DND-41 (cell line): ENCODE measurements around the gene TMEM178B.

Source experiments
- ATAC-seq: fragments of 200-7000 bp; cut with Tn5 transposase; 3 replicates; pipeline ENCODE4 v1.9.1; 2021; ENCODE audit warnings: low read depth; ENCODE audit not compliant: insufficient read depth
- DNase-seq: peaks from one replicate; pipeline ENCODE4 v3.0.0-alpha.2; 2020
- H2AFZ ChIP-seq: 2 replicates; pipeline ENCODE4 v1.6.0; 2012; ENCODE audit warnings: low read depth, low read length
- H3K27ac ChIP-seq: 2 replicates; pipeline ENCODE4 v1.5.1; 2012; ENCODE audit warnings: low read length, inconsistent platforms
- H3K27me3 ChIP-seq: fragments of 200-600 bp; sonication (generic); 2 replicates; pipeline ENCODE4 v1.6.0; 2012; ENCODE audit warnings: low read length, mild to moderate bottlenecking, inconsistent platforms; ENCODE audit not compliant: insufficient read depth, poor library complexity
- H3K36me3 ChIP-seq: 2 replicates; pipeline ENCODE4 v1.5.1; 2012; ENCODE audit warnings: low read length, inconsistent platforms; ENCODE audit not compliant: insufficient read depth
- H3K4me1 ChIP-seq: 2 replicates; pipeline ENCODE4 v1.5.1; 2012; ENCODE audit warnings: mild to moderate bottlenecking, low read length; ENCODE audit not compliant: insufficient read depth
- H3K4me2 ChIP-seq: 2 replicates; pipeline ENCODE4 v1.6.0; 2012; ENCODE audit warnings: mild to moderate bottlenecking, moderate library complexity, low read length, inconsistent platforms; ENCODE audit not compliant: insufficient read depth
- H3K4me3 ChIP-seq, 2 experiments: fragments of 200-600 bp in 1 of 2; shearing (Covaris generic) in 1 of 2; 2 replicates each; pipeline ENCODE4 v1.5.1; 2012 to 2016; ENCODE audit warnings: inconsistent platforms in 2 of 2, low read length in 2 of 2, mild to moderate bottlenecking in 2 of 2, low read depth in 1 of 2, moderate library complexity in 1 of 2
- H3K79me2 ChIP-seq: 2 replicates; pipeline ENCODE4 v1.6.0; 2012; ENCODE audit warnings: low read length, inconsistent platforms; ENCODE audit not compliant: insufficient read depth
- H3K9ac ChIP-seq: 2 replicates; pipeline ENCODE4 v1.6.0; 2012; ENCODE audit warnings: low read depth, mild to moderate bottlenecking, inconsistent platforms, low read length, moderate library complexity
- H3K9me3 ChIP-seq: 2 replicates; pipeline ENCODE4 v1.5.1; 2012; ENCODE audit warnings: low read length, moderate library complexity, mild to moderate bottlenecking, inconsistent platforms; ENCODE audit not compliant: insufficient read depth, severe bottlenecking
- H4K20me1 ChIP-seq: 2 replicates; pipeline ENCODE4 v1.6.0; 2012; ENCODE audit warnings: low read length; ENCODE audit not compliant: insufficient read depth
- EZH2 ChIP-seq: IDR thresholded peaks from 3 replicates; pipeline ENCODE4 v1.6.1; 2012; ENCODE audit warnings: borderline replicate concordance, low read depth, mild to moderate bottlenecking, moderate library complexity, low read length, inconsistent platforms; ENCODE audit not compliant: severe bottlenecking
- TF ChIP-seq, protein P1 (sequence below): IDR thresholded peaks from 2 replicates; pipeline ENCODE4 v1.5.1; 2012; ENCODE audit warnings: borderline replicate concordance, low read length, moderate library complexity, mild to moderate bottlenecking; ENCODE audit not compliant: poor library complexity, severe bottlenecking; ENCODE audit errors: extremely low read depth

Gene TMEM178B

DNA sequence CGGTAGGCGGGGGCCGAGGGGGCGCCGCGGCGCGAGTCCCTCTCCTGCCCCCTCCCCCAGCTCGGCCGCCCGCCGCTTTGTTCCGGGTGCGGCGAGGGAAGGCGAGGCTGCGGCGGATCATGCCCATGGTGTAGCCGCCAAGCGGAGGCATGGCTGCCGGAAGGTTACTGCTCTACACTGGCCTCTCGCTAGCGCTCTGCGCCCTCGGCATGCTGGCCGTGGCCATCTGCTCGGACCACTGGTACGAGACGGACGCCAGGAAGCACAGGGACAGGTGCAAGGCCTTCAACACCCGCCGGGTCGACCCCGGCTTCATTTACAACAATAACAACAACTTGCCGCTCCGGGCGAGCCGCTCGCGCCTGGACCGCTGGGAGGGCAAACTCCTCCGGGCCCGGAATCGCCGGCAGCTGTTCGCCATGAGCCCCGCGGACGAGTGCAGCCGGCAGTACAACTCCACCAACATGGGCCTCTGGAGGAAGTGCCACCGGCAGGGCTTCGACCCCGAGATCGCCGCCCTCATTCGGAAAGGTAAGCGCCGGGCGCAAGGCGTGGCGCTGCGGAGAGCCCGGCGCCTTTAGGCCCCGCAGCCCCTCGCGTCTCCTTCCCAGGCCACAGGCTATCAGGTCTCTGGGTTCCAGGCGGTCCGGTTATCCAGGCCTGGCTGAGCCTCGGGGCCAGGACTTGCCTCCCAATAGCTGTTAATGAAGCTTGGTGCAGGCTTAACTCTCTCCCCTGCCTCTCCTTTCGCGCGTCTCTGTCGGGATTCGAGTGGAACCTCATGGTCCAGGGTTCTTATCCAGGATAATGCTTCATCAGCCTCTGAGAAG, 513 bp downstream of the TMEM178B start:
- Histone ChIP-seq H3K9ac (no peak overlapping the region), H3K9me3 (no peaks in the 10 kb centered on the region), H3K79me2 (no peaks in the 10 kb centered on the region), H3K36me3 (no peaks in the 10 kb centered on the region), H3K4me2 (no peak overlapping the region), H3K27ac (no peak overlapping the region), H3K27me3 (no peaks in the 10 kb centered on the region), H2AFZ (no peak overlapping the region), H3K4me1 (no peaks in the 10 kb centered on the region), H3K4me3 (no peak overlapping the region), H4K20me1 (no peaks in the 10 kb centered on the region)
- no peak for ATAC-seq
- no peak for TF ChIP-seq EZH2
- TF ChIP-seq, protein P1, sequence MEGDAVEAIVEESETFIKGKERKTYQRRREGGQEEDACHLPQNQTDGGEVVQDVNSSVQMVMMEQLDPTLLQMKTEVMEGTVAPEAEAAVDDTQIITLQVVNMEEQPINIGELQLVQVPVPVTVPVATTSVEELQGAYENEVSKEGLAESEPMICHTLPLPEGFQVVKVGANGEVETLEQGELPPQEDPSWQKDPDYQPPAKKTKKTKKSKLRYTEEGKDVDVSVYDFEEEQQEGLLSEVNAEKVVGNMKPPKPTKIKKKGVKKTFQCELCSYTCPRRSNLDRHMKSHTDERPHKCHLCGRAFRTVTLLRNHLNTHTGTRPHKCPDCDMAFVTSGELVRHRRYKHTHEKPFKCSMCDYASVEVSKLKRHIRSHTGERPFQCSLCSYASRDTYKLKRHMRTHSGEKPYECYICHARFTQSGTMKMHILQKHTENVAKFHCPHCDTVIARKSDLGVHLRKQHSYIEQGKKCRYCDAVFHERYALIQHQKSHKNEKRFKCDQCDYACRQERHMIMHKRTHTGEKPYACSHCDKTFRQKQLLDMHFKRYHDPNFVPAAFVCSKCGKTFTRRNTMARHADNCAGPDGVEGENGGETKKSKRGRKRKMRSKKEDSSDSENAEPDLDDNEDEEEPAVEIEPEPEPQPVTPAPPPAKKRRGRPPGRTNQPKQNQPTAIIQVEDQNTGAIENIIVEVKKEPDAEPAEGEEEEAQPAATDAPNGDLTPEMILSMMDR = no peak
- DNase-seq = no peak

DNA sequence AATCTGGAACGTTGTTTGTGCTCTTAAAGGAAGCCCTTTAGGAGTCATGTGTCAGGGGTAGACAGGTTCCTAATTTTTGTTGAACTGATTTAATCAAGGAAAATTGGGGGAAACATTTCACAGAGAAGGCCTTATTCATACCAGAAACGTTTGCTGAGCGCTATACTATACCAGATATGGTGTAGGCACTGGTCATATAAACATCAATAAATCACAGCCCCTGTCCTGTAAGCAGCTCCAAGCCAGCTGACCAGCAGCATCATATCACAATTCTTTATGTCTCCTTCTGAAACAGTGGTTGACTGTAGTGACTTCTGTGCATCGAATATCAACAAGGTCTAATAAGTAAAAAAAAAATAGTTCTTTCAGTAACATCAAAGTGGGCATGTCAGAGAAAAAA, 1.1 kb downstream of the TMEM178B start:
- H3K9ac ChIP-seq = no peak overlapping the region
- H3K79me2 ChIP-seq = no peaks in the 10 kb centered on the region
- H3K27me3 ChIP-seq = no peaks in the 10 kb centered on the region
- no peak overlapping the region for H2AFZ ChIP-seq
- H3K4me2 ChIP-seq = no peak overlapping the region
- no peaks in the 10 kb centered on the region for H3K36me3 ChIP-seq
- H4K20me1 ChIP-seq = no peaks in the 10 kb centered on the region
- H3K4me3 ChIP-seq = no peak overlapping the region
- no peaks in the 10 kb centered on the region for H3K9me3 ChIP-seq
- no peak for TF ChIP-seq EZH2
- TF ChIP-seq, protein P1 = no peak
- H3K27ac ChIP-seq = no peak overlapping the region
- ATAC-seq = no peak
- H3K4me1 ChIP-seq = no peaks in the 10 kb centered on the region
- DNase-seq = no peak

DNA sequence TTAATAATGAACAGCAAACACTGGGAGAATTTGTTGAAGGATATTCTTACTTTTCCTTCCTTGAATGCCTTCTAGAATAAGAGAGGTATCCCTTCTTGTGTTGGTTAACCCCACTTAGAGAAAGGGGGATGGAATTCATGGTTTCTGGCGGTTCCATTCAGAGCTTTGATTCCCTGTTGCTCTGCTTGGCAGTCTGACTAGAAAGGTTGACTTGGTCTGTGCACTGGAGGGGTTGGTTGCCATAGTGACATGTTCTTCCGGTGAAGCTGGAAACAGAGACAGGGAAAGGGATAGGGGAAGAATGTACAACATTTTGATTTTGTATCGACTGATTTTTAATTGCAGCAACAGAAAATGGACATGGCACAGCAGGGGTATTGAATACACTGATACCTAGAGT, 2.5 kb downstream of the TMEM178B start:
- H3K9me3 ChIP-seq = no peaks in the 10 kb centered on the region
- H3K4me2 ChIP-seq = no peak overlapping the region
- H4K20me1 ChIP-seq = no peaks in the 10 kb centered on the region
- H3K4me1 ChIP-seq = no peaks in the 10 kb centered on the region
- H3K36me3 ChIP-seq = no peaks in the 10 kb centered on the region
- no peaks in the 10 kb centered on the region for H3K27me3 ChIP-seq
- ATAC-seq (no peak), DNase-seq (no peak)
- H3K79me2 ChIP-seq = no peaks in the 10 kb centered on the region
- H2AFZ ChIP-seq = no peak overlapping the region
- H3K27ac ChIP-seq = no peak overlapping the region
- no peak overlapping the region for H3K4me3 ChIP-seq
- TF ChIP-seq, protein P1 = no peak
- no peak for TF ChIP-seq EZH2
- H3K9ac ChIP-seq = no peak overlapping the region
